Measurements from ENCODE around the gene NRXN3. TPM values are rescaled to one million over a fixed set of nuclear protein-coding genes. Genes with fewer than 3 reads are reported as not detected.

Gene NRXN3
- total and polyA plus RNA-seq, 2 experiments from 2014 or later, result 5.7 to 7.1 TPM

DNA sequence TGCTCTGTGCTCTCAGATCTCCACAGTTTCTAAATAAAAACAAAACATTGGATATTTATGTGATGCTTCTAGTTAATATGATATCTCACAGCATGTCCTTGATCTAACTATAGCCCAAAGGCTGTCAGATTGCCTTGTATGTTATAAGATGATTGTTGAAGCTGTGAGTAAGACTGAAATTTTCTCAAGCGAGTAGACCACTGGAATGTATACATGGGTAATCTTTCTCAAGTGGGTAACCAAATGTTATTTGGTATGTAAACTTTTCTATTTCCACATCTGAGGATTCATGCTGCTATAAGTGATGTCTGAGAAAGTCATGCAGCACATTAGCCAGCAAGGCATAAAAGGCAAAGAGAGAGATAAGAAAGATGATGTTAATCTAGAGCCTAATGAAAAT lies 886.7 kb downstream of the NRXN3 start:
- Histone ChIP-seq H3K36me3 (replicated peaks; ENCODE audit: insufficient read depth, low read depth) (no peaks in the 10 kb centered on the region), H3K9me2 (replicated peaks; ENCODE audit: insufficient read depth) (no peaks in the 10 kb centered on the region), H4K20me1 (ENCODE audit: insufficient read depth, poor library complexity, severe bottlenecking) (no peaks in the 10 kb centered on the region), H3K79me2 (no peaks in the 10 kb centered on the region), H3K4me2 (no peak overlapping the region), H3K27me3 (no peaks in the 10 kb centered on the region), H3K9me3 (ENCODE audit: low read depth) (no peaks in the 10 kb centered on the region), H3K4me3 (no peak overlapping the region), H3K27ac (no peak overlapping the region), H2AFZ (no peak overlapping the region), H3K4me1 (ENCODE audit: insufficient read depth) (no peaks in the 10 kb centered on the region)
- no peak for DNase-seq (ENCODE audit: low spot score)
- TF ChIP-seq EZH2 (IDR thresholded peaks at IDR 0.05; ENCODE audit: borderline replicate concordance) (no peak), EZH2phosphoT487 (IDR thresholded peaks at IDR 0.05; ENCODE audit: low read depth, severe bottlenecking, unreplicated experiment) (no peak)
- TF ChIP-seq, protein P1, sequence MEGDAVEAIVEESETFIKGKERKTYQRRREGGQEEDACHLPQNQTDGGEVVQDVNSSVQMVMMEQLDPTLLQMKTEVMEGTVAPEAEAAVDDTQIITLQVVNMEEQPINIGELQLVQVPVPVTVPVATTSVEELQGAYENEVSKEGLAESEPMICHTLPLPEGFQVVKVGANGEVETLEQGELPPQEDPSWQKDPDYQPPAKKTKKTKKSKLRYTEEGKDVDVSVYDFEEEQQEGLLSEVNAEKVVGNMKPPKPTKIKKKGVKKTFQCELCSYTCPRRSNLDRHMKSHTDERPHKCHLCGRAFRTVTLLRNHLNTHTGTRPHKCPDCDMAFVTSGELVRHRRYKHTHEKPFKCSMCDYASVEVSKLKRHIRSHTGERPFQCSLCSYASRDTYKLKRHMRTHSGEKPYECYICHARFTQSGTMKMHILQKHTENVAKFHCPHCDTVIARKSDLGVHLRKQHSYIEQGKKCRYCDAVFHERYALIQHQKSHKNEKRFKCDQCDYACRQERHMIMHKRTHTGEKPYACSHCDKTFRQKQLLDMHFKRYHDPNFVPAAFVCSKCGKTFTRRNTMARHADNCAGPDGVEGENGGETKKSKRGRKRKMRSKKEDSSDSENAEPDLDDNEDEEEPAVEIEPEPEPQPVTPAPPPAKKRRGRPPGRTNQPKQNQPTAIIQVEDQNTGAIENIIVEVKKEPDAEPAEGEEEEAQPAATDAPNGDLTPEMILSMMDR (IDR thresholded peaks at IDR 0.05; ENCODE audit: poor library complexity), result no peak
- WGBS (ENCODE audit: low lambda C conversion rate, missing lambda C conversion rate), result 64% methylated on average over 1 of the region's 1 CpG

DNA sequence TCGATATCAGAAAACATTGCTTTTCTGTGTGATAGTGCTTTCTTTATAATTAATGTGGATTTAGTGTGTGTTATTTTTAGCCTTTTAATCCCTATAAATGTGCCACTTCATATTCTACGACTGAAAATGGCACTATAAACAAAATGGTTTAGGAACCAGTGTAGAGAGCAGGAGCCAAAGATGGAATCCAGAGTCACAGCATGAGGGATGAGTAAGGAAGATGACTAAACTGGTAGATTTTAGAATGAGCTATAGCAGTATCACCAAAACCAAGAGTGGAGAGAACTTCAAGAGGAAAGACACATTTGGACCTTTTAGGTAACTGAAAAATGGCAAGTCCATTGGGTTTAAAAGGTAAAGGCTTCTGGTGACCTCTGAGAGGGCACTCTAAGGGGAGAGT lies 887.2 kb downstream of the NRXN3 start:
- Histone ChIP-seq H4K20me1 (ENCODE audit: insufficient read depth, poor library complexity, severe bottlenecking) (no peaks in the 10 kb centered on the region), H3K36me3 (replicated peaks; ENCODE audit: insufficient read depth, low read depth) (no peaks in the 10 kb centered on the region), H3K9me2 (replicated peaks; ENCODE audit: insufficient read depth) (no peaks in the 10 kb centered on the region), H3K79me2 (no peaks in the 10 kb centered on the region), H2AFZ (no peak overlapping the region), H3K4me2 (no peak overlapping the region), H3K4me1 (ENCODE audit: insufficient read depth) (no peaks in the 10 kb centered on the region), H3K4me3 (no peak overlapping the region), H3K27me3 (no peaks in the 10 kb centered on the region), H3K9me3 (ENCODE audit: low read depth) (no peaks in the 10 kb centered on the region), H3K27ac (no peak overlapping the region)
- WGBS (ENCODE audit: low lambda C conversion rate, missing lambda C conversion rate), result 89% methylated on average over 2 of the region's 2 CpGs
- TF ChIP-seq, protein P1 (IDR thresholded peaks at IDR 0.05; ENCODE audit: poor library complexity), result no peak
- no peak for TF ChIP-seq EZH2 (IDR thresholded peaks at IDR 0.05; ENCODE audit: borderline replicate concordance)
- TF ChIP-seq EZH2phosphoT487 (IDR thresholded peaks at IDR 0.05; ENCODE audit: low read depth, severe bottlenecking, unreplicated experiment), result no peak
- DNase-seq (ENCODE audit: low spot score), result no peak

DNA sequence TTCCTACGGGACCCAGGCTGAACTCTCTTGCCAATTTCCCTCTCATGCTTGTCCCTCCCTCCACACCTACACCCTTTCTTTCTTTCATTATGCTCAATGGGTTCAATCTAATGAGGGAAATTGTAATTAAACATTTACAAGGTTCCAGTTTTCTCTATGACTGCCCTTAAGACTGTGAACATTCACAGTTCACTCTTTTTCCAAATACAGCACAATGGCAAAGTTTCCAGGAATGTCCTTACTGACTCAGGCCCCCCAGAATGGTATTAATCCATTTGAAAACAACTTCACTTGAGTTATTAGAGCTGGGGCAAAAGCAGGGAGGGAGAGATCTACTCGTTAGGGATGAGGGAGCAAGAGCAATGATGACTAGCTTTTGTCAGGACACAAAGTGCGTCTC lies 892.1 kb downstream of the NRXN3 start:
- no peak overlapping the region for H3K4me2 ChIP-seq
- no peaks in the 10 kb centered on the region for H3K36me3 ChIP-seq (replicated peaks; ENCODE audit: insufficient read depth, low read depth)
- no peaks in the 10 kb centered on the region for H3K27me3 ChIP-seq
- no peaks in the 10 kb centered on the region for H3K9me2 ChIP-seq (replicated peaks; ENCODE audit: insufficient read depth)
- H3K4me1 ChIP-seq (ENCODE audit: insufficient read depth), result no peaks in the 10 kb centered on the region
- H2AFZ ChIP-seq, result no peak overlapping the region
- H3K9me3 ChIP-seq (ENCODE audit: low read depth), result no peaks in the 10 kb centered on the region
- 72% methylated on average over 3 of the region's 3 CpGs for WGBS (ENCODE audit: low lambda C conversion rate, missing lambda C conversion rate)
- no peak for DNase-seq (ENCODE audit: low spot score)
- no peaks in the 10 kb centered on the region for H4K20me1 ChIP-seq (ENCODE audit: insufficient read depth, poor library complexity, severe bottlenecking)
- H3K27ac ChIP-seq, result no peak overlapping the region
- TF ChIP-seq, protein P1 (IDR thresholded peaks at IDR 0.05; ENCODE audit: poor library complexity), result no peak
- TF ChIP-seq EZH2phosphoT487 (IDR thresholded peaks at IDR 0.05; ENCODE audit: low read depth, severe bottlenecking, unreplicated experiment) (no peak), EZH2 (IDR thresholded peaks at IDR 0.05; ENCODE audit: borderline replicate concordance) (no peak)
- no peak overlapping the region for H3K4me3 ChIP-seq
- H3K79me2 ChIP-seq, result no peaks in the 10 kb centered on the region

DNA sequence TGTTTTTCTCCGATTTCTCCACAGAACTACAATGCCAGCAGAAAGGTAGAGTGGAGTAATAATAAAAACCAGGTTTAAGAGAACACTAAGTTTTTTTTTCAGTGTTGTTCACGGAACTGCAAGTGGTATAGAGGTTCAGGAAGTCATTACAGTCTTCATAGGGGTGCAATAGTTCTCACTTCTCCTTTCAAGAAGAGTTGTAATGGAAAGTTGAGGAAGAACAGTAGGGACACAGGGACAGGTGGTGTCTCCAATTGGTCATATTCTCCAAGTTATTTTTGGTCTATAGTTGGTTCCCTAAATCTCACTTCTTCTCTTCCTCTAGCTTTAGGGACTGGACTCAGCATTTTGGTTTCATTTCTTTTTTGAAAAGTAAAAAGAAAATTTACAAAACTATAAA lies 894.0 kb downstream of the NRXN3 start:
- Histone ChIP-seq H3K4me2 (no peak overlapping the region), H3K9me3 (ENCODE audit: low read depth) (no peaks in the 10 kb centered on the region), H3K36me3 (replicated peaks; ENCODE audit: insufficient read depth, low read depth) (no peaks in the 10 kb centered on the region), H3K4me1 (ENCODE audit: insufficient read depth) (no peaks in the 10 kb centered on the region), H2AFZ (no peak overlapping the region), H4K20me1 (ENCODE audit: insufficient read depth, poor library complexity, severe bottlenecking) (no peaks in the 10 kb centered on the region), H3K27me3 (no peaks in the 10 kb centered on the region), H3K27ac (no peak overlapping the region), H3K79me2 (no peaks in the 10 kb centered on the region), H3K4me3 (no peak overlapping the region), H3K9me2 (replicated peaks; ENCODE audit: insufficient read depth) (no peaks in the 10 kb centered on the region)
- no peak for DNase-seq (ENCODE audit: low spot score)
- TF ChIP-seq EZH2phosphoT487 (IDR thresholded peaks at IDR 0.05; ENCODE audit: low read depth, severe bottlenecking, unreplicated experiment), result no peak
- no peak for TF ChIP-seq EZH2 (IDR thresholded peaks at IDR 0.05; ENCODE audit: borderline replicate concordance)
- TF ChIP-seq, protein P1 (IDR thresholded peaks at IDR 0.05; ENCODE audit: poor library complexity), result no peak
- 80% methylated on average over 2 of the region's 2 CpGs for WGBS (ENCODE audit: low lambda C conversion rate, missing lambda C conversion rate)
